ENCODE data around the gene ANKFN1.

DNA sequence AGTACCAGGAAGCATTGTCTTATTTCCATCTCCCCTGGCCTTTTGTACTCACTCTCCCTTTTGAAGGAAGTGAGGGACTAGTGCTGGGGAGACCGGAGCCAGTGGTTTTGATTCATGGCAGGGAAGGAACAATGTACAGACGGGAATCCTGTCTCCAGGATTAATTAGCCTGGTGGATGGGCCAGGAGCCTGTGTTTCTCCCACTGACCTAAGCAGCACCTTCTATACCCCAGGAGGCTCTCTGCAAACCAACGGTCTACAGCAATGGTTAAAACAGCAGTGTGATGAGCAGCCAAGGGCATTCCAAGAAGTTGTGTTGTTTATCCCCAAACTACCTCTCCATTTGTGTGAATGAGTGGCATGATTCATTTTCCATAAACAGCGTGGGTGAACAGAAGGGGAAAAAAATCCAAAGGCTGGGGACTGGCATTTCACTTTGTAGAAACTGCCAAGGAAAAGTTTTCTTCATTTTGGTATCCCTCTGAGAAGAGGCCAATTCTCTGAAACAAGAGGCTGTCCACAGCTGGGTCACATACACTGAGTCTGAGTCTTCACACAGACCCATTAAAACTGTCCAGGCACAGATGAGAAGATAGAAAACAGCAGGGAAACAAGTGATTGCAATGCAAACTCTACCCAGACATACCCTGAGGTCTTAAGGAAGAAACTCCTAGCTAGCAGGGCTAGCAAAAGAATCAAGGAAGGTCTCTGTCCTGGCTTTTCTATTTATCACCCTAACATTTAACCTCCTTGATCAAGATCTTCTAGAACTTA lies 18.1 kb downstream of the ANKFN1 start:
- TF ChIP-seq EZH2phosphoT487 (conservative IDR thresholded peaks at IDR 0.05; ENCODE audit: low read length), result no peak
- TF ChIP-seq, protein P1, sequence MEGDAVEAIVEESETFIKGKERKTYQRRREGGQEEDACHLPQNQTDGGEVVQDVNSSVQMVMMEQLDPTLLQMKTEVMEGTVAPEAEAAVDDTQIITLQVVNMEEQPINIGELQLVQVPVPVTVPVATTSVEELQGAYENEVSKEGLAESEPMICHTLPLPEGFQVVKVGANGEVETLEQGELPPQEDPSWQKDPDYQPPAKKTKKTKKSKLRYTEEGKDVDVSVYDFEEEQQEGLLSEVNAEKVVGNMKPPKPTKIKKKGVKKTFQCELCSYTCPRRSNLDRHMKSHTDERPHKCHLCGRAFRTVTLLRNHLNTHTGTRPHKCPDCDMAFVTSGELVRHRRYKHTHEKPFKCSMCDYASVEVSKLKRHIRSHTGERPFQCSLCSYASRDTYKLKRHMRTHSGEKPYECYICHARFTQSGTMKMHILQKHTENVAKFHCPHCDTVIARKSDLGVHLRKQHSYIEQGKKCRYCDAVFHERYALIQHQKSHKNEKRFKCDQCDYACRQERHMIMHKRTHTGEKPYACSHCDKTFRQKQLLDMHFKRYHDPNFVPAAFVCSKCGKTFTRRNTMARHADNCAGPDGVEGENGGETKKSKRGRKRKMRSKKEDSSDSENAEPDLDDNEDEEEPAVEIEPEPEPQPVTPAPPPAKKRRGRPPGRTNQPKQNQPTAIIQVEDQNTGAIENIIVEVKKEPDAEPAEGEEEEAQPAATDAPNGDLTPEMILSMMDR (IDR thresholded peaks at IDR 0.05; ENCODE audit: insufficient read depth, low read length, poor library complexity, severe bottlenecking), result no peak

Data from SU-DHL-6 (cell line).